PC-9 (cell line): Measurements from ENCODE around the gene ERP29.

Source experiments
- CTCF ChIP-seq: fragments of 200-600 bp; sonication (generic); conservative IDR thresholded peaks from 2 replicates; pipeline ENCODE4 v1.6.1; 2017; ENCODE audit warnings: mixed run types, antibody characterized with exemption, mild to moderate bottlenecking, moderate library complexity
- EZH2 ChIP-seq: fragments of 200-600 bp; sonication (generic); IDR thresholded peaks from 2 replicates; pipeline ENCODE4 v1.8.0; 2017; ENCODE audit warnings: antibody characterized with exemption, low read depth

GRCh38 chr12:112061137-112061536, 47.9 kb downstream of the ERP29 start:
- TF ChIP-seq CTCF (no peak), EZH2 (no peak)
